NCI-H526 (cell line): ENCODE data around the gene RPLP1.

Source experiments
- DNase-seq, 2 experiments: peaks; one replicate each; lab custom pipeline; 2025; lab: John Stamatoyannopoulos, UW

RPLP1 gene

DNA sequence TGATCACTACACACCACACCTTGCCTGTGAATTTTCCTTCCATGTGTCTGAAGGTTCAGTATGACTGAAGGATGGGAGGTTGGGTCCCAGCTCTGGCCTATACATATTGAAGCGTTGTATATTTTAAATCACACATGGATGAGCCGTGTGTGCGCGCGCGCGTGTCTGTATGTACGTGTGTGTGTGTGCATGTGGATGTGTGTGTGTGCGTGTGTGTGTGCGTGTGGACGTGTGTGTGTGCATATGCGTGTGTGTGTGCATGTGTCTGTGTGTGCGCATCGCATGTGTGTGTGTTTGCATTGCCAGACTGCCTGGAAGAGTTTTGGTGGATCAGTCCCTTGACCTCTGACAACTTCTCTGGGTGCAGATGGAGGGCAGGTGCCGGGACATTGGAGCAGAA is 45.7 kb downstream of the RPLP1 start:
- DNase-seq, result no peak

DNA sequence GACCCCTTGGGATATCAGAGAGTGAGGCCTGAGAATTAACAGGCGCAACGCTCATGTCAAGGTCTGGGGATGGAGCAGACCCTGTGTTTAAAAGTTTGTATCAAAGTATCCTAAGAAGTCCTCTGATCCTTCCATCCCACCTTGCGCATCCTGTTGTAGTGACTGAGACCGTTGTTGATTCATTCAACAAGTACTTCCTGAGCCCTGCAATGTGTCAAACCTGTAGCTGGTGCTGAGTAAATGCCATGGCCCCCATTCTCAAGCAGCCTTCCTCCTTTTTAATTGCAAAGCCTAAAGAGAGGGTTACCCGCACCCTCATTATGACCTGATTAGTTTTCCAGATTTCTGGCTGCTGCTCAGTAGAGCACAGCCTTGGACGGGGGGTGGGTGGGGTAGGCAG is 46.4 kb downstream of the RPLP1 start:
- DNase-seq, result no peak

DNA sequence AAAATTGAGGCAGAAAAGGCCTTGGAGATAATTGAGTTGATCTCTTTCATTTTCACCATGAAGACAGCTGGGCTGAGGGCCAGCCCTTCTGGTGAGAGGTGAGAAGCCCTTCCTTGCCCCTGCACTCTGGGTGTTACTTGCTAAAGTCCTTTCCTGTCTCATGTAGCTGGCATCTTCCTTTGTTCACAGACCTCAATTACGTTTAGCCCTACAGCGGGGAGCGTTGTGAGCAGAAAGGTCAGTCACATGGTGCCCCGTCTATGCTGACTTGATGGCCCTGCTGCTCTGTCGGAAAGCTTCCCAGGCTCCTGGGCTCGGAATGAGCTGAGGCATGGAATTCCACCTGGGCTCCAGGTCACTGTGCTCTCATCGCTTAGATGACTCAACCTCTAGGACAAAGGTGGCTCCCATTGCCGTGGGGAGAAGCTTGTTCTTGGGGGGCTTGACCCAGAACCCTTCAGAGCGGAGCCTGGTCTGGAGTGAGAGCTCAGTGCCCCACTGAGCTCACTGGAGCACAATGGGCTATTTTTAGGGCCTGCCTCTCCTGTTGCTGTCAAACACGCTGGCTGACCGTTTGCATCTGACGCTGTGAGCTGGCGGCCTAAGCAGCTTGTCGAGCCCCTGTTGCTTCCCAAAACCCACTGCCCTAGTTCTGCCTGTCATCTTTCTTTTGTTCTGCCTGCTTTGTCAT is 47.0 kb downstream of the RPLP1 start:
- no peak for DNase-seq

DNA sequence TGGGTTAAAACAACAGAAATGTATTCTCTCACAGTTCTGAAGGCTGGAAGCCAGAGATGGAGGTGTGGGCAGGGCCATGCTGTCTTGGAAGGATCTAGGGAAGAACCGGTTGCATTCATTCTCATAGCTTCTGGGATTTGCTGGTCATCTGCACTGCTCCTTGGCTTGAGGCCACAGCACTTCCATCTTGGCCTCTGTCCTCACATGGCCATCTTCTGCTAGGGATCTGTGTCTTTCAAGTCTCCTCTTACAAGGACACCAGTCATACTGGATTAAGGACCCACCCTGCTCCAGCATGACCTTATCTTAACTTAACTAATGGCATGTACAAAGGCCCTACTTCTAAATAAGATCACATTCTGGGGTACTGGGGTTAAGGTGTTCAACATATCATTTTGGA is 47.7 kb downstream of the RPLP1 start:
- no peak for DNase-seq

DNA sequence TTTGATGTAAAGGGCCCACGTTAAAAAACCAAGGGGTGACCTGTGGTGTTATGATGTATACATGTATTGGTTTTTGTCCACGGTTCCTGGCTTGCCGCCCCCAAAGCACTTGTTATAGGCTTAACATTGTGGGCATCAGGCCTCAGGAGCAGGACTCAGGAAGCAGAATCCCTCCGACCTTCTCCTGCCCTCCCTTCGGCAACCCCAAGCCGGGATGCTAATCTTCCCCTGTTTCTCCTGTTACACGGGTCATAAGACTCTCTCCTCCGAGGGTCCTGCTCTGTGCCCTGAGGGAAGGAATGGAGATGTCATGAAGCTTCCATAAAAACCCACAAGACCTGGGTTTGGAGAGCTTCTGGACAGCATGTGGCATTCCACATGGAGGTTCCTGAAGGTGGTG is 48.8 kb downstream of the RPLP1 start:
- no peak for DNase-seq

DNA sequence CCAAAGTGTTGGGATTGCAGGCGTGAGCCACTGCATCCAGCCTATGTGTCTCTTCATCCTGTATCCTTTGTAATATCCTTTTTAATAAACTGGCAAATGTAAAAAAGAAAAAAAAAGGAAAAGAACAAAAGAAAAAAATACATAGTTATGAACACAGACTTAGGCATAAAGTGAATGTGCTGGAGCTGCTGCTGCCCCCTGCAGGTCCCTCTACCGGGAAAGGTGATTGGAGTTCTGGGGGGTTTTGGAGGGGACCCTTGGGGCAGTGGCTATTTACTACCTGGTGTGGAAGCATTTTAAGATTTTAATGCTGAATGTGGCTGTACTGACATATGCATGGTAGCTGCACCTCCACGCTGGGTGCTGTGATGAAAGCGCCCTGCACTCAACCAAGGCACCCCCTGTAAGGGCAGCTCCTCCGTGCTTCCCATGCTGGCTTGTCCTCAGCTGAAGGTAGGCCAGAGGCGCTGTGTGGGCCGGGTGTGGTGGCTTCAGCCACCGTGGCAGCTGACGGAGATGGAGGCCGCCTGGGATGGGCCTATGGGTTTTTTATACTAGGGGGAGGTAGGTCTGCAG is 49.9 kb downstream of the RPLP1 start:
- no peak for DNase-seq

DNA sequence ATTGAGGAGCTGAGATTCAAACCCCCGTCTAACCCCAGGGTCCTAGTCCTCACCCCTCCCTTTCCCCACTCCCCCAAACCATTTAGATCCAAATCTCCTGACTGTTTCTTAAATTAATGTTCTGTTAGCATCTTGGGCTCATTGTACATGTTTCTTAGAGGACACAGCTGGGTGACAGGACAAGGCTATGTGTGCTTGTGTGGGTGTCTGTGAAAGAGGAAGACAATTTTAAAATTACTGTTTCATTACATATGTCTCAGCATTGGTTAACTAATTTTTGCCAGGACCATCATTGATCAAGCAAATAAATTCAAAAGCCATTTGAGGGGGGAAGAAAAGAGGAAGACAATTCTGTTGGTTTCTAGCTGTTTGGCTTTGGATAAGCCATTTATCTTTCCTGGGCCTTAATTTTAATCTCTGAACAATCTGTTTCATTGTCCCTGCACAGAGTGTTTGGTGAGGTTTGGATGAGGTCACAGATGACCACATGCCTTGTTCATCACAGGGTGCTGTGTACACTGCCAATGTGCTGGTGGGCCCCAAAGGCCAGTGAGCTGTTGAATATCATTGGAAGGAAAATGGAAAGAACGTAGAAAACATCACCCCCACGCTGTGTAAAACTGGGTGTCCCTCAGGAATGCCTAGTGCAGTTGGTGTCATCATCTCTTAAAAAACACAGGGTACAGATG is 51.9 kb downstream of the RPLP1 start:
- DNase-seq, result no peak
